Stimulated activated CD8-positive, alpha-beta memory T cell treated with anti-CD3 and anti-CD28 coated beads, Interleukin-12 subunit alpha, Interleukin-12 subunit beta, amount 100 ng/mL, for 1 hour (primary cell): ENCODE results near the gene SH3PXD2A.
A peak's percentile ranks its signal among the peaks of the same experiment; 100 is the strongest.
"Not testable (repeated sequence)": the region's sequence is repeated elsewhere in the genome, so short reads cannot be mapped to it uniquely, and the experiment has no call there.

Source experiments
- DNase-seq: peaks from one replicate; pipeline ENCODE4 v3.0.0-alpha.2; 2020; ENCODE audit warnings: low read depth

The SH3PXD2A gene

DNA sequence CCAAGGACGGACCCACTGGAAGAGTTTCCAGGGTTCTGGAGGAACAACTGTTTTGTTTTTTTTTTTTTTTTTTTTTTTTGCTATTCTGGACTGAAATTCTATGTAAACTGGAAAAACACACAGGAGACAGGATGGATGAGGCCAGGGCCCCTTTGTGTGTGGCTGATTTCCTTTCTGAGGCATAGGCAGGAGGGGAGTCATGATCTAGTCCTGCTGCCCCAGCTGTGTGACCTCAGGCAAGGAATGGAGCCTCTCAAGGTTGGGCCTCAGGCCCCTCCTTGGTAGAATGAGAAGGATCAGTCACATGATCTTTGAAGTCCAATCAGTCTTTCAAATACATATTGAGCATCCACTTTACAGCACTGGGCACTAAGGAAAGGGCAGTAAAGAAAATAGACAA lies 87.6 kb downstream of the SH3PXD2A start:
- DNase-seq, result no peak

- no peak for DNase-seq
These were observed 88.4 kb downstream of the SH3PXD2A start for GRCh38 chr10:103766751-103767505.

GRCh38 chr10:103765981-103766380 lies 89.4 kb downstream of the SH3PXD2A start:
- DNase-seq, result peak; percentile 66

- no peak for DNase-seq
These were observed 90.2 kb downstream of the SH3PXD2A start for GRCh38 chr10:103765168-103765567.

GRCh38 chr10:103764296-103765088 lies 90.9 kb downstream of the SH3PXD2A start:
- no peak for DNase-seq

DNA sequence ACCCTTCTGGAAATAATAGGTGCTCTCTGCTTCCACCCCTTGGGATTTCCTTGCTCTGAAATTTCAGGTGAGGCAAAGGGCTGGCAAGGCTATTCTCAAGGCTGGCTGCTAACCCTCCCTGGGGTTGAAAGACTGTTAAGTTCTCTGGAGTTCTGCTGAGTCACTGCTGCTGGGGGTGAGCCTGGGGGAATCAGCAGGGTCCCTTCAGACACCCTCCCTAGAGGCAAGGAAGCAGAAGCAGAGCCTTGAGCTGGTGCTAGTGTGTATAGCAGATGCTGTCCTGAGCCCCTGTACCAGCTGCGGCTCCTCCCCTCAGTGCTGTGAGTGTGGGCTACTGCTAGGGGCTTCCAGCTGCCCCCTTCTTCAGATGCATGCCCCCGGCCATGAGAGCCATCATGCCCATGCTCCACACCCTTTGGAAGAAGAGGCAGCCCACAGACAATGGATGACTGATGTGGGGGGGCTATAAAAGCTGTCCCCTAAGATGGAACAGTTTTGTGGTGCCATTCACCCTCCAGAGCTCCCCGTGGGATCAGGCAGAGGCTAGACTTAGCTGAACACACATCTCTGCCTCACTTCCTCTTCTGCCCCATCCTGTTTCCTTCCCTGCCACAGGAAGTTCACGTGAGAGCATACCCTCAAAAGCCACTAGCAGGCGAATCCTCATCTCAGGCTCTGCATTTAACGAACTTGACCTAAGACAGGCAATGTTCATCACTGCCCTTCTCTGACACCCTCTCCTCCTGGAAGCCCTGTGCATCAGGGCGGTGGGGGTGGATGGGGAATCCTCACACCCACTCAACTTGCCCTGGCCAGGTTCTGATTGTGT lies 91.8 kb downstream of the SH3PXD2A start:
- no peak for DNase-seq

DNA sequence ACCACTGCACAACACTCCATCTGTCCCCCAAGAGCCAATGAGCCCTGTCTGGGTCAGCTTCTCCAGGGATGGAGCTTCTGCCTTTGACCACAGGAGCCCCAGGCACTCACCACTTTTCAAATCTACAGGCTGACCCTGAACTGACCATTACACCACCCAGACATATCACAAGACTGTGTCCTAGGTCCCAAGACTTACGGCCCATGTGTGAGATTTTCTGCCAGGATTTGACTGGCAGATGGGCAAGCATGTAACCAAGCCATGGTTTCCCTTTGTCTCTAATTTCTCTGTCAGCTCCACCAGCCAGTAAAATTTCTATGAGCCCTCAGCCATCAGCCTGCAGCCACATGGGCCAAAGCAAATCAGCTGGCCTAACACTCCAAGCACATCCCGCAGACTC lies 92.5 kb downstream of the SH3PXD2A start:
- no peak for DNase-seq

DNA sequence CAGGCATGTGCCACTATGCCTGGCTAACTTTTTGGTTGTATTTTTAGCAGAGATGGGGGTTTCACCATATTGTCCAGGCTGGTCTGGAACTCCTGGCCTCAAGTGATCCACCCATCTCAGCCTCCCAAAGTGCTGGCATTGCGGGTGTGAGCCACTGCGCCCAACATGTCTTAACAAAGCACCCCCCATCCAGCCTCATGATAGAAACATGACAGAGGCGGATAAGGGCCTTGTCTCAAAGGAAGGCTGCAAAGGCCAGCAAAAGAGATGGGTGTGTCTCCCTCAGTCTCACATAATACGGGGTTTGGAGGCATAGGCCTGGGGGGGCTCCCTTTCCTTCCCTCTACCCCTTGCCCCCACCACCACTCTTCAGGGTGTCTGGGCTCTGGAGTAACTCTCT lies 93.2 kb downstream of the SH3PXD2A start:
- DNase-seq, result no peak

- DNase-seq, result no peak
These were observed 94.1 kb downstream of the SH3PXD2A start for GRCh38 chr10:103761075-103761920.

DNA sequence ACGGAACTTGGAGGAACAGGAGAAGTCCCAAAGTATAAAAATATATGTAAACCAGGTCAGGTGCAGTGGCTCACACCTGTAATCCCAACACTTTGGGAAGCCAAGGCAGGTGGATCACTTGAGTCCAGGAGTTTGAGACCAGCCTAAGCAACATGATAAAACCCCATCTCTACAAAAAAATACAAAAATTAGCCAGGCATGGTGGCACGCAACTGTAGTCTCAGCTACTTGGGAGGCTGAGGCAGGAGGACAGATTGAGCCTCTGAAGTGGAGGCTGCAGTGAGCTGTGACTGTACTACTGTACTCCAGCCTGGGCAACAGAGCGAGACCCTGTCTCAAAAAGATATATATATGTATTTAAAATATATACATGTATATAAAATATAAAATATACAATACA lies 95.1 kb downstream of the SH3PXD2A start:
- not testable (repeated sequence) for DNase-seq

DNA sequence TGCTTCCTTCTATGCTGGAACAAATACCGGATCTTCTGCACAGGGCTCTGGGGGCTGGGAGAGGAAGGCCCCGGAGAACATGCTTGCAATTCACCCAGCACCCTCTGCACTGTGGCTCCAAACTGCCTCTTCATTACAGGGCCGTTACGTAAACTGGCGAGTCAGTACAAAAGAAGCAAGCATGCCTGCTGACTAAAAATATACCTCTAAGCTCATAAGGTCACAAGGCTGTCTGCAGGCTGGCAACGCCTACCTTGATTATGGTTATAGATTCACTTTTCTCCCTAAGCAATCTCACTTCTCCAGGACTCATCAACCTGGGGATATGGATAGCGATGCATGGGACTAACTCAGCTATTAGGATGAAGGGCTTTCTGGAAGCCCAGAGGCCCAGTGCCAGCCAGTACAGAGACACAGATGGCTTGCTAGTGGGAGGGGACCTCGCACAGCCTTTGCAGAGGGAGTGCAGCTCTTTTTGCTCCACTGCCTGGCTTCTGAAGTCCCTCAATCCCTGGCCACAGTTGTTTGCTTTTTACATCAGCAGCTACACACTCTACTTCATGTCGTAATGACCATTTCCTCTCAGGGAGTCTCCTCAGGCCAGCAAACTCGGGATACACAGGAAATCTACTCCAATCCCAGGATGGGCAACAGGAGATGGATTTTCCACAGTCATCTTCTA lies 96.1 kb downstream of the SH3PXD2A start:
- no peak for DNase-seq

- DNase-seq, result no peak
These were observed 97.1 kb downstream of the SH3PXD2A start for GRCh38 chr10:103758294-103758681.

GRCh38 chr10:103757531-103758293 lies 97.7 kb downstream of the SH3PXD2A start:
- peak; percentile 29 for DNase-seq

DNA sequence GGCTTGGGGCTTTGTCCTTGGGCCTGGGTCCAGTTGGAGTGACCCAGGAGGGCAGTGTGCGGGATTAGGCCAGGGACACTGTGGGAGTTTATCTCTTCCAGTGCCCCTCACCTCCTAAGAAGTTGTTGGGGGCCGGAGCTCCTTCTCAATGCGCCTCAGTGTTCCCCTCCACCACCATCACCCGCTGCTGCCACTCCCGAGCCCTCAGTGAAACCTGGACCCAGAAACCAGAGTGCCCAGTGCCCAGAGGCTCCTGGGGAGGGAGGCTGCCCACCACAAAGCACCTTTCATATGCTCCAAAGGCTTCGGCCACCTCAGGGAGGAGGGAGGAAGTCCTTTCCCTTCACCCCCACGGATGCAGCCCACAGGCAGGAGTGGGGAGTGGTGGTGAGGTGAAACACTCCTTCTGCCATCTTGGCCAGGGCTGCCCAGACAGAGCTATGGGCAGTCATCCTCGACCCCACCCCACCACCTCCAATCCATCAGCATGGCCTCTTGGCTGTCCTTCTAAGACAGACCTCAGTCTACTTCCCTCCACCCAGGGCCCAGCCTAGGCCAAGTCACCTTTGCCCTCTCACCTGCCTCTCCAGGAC lies 99.0 kb downstream of the SH3PXD2A start:
- no peak for DNase-seq

DNA sequence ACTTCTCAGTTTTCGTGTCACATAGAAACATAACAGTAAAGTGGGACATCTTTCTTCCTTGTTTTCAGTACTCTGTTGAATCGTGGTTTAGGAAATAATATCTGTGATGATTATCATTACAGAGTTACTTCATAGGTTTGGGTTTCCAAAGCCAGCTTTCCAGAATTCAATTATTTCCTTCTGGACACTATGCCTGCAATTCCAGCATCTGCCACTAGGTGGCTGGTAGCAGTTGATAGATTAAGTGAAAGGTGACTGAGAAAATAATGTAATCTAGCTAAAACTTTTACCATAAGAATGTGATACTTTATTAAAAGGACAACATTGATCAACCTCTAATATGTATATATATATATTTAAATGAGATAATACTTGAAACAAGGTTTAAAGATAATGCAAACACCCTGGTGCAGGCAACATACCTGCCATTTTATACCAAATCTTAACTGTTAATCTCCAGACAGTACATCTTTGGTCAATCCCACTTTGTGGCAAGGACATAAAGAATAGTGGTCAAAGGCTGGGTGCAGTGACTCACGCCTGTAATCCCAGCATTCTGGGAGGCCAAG lies 102.6 kb downstream of the SH3PXD2A start:
- no peak for DNase-seq

DNA sequence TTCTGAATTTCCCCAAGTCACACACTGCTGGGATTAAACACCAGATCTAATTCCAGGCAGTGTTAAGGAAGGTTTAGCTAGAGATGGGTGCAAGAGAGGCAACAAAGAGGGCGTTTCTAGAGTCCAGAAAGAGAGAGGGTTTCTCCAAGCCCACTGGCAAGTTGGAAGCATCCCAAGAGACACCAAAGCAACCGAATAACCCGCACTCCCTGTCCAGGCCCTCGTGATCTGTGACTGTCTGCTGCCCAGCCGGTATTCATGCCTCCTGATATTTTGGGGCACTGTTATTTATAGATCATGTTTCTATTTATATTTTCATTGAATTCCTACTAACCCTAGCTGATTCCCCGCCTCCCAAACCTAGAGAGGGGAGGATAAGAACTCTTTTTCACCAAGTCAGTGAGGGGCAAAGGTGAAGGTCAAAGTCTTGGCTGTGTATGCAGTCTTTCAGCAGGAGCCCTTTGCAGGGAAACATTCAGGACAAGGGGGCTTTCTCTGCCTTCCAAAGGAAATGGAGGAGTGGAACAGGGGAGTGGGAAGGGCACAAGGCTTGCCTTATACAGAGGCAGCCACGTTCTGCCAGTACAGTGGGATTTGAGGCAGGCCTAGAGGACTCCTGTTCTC lies 103.6 kb downstream of the SH3PXD2A start:
- DNase-seq, result no peak

GRCh38 chr10:103750836-103751235 lies 104.5 kb downstream of the SH3PXD2A start:
- no peak for DNase-seq

DNA sequence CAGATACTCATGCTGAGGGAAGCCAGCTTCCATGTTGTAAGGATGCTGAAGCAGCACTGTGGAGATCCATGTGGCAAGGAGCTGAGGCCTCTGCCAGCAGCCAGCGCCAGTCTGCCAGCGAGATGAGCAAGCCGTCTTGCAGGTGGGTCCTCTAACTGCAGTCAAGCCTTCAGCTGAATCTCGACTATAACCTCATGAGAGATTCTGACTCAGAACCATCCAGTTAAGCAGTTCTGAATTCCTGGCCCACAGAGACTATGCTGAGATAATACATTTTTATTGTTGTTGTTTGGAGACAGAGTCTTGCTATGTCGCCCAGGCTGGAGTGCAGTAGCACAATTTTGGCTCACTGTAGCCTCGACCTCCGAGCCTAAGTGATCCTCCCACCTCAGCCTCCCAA lies 105.6 kb downstream of the SH3PXD2A start:
- no peak for DNase-seq

GRCh38 chr10:103748020-103748419 lies 107.4 kb downstream of the SH3PXD2A start:
- no peak for DNase-seq
